Fibroblast of skin of right quadriceps (primary cell): ENCODE results near the gene LSS.
"Not testable (repeated sequence)": the region's sequence is repeated elsewhere in the genome, so short reads cannot be mapped to it uniquely, and the experiment has no call there.

Experiments
- DNase-seq: peaks from one replicate; pipeline ENCODE4 v3.0.0-alpha.2; 2013

Gene LSS

DNA sequence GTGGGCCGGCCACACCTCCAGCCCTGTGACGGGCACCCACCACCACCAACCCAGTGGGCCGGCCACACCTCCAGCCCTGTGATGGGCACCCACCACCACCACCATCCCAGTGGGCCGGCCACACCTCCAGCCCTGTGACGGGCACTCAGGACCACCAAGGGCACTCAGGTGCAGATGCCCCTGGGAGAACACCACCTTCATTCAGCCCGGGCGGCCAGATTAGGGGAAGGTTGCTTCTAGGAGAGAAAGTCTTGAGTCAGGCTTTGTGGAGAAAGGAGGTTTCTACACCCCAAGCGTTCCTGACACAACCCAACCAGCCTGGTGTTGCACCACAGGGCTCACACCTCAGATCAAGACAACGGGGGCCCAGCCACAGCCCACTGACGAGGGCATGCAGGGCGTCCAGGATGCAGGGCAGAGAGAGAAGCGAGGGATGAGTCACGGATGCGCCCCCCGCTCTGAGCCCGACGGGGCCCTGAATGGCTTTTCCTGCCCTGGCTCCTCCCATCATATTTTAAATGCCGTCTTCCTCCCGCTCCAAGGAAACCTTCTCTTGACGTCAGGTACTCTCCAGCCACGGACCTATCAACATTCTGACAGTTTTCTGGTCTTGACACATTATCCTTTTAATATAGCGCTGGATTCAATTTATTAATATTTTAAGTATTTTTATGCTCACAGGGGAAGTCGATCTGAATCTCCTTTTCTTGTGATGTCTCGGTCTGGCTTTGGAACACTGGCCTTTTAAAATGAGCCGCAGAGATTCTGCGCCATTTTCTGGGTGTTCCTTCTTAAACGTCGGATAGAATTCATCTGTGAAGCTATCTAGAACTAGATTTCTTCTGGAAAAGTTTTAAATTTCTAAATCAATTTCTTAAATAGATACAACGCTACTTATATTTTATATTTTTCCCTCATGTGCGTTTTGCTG is 43.7 kb downstream of the LSS start:
- DNase-seq, result peak; percentile 80

DNA sequence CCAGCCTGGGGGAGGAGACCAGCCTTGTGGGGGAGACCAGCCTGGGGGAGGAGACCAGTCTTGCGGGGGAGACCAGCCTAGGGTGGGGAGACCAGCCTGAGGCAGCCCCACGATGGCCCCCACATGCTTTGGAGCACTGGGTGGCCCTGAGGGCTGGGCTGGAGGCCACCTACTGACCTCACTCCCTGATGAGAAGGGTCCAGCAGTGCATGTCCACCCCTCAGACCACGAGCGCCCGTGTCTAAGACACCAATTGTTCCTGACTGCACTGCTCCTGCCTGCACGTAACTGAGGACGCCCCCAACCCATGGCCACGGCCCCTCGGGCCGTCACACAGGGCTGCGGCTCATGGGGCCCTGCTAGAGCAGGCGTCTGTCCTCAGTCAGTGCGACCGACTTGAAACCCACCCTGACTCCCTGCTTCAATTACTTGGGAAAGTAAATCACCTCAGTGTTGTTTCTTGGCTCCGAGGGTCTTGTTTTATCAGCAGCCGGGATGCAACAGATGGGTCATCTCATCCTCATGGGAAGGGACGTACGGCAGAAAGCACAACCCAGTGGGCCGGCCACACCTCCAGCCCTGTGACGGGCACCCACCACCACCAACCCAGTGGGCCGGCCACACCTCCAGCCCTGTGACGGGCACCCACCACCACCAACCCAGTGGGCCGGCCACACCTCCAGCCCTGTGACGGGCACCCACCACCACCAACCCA is 44.5 kb downstream of the LSS start, which contains the start of gene SPATC1L:
SPATC1L (minus strand) TSS at position 550 of the 715 bp plus-strand sequence. CDS start 1,643 bp downstream, outside the sequence.
- peak; percentile 73 for DNase-seq

DNA sequence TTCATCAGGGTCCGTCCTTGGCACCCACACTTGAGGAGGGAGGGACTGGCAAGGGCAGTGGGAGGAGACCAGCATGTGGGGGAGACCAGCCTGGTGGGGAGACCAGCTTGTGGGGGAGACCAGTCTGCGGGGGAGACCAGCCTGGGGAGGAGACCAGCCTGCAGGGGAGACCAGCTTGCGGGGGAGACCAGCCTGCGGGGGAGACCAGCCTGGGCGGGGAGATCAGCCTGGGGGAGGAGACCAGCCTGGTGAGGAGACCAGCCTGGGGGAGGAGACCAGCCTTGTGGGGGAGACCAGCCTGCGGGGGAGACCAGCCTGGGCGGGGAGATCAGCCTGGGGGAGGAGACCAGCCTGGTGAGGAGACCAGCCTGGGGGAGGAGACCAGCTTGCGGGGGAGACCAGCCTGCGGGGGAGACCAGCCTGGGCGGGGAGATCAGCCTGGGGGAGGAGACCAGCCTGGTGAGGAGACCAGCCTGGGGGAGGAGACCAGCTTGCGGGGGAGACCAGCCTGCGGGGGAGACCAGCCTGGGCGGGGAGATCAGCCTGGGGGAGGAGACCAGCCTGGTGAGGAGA is 45.2 kb downstream of the LSS start:
- DNase-seq, result not testable (repeated sequence)

DNA sequence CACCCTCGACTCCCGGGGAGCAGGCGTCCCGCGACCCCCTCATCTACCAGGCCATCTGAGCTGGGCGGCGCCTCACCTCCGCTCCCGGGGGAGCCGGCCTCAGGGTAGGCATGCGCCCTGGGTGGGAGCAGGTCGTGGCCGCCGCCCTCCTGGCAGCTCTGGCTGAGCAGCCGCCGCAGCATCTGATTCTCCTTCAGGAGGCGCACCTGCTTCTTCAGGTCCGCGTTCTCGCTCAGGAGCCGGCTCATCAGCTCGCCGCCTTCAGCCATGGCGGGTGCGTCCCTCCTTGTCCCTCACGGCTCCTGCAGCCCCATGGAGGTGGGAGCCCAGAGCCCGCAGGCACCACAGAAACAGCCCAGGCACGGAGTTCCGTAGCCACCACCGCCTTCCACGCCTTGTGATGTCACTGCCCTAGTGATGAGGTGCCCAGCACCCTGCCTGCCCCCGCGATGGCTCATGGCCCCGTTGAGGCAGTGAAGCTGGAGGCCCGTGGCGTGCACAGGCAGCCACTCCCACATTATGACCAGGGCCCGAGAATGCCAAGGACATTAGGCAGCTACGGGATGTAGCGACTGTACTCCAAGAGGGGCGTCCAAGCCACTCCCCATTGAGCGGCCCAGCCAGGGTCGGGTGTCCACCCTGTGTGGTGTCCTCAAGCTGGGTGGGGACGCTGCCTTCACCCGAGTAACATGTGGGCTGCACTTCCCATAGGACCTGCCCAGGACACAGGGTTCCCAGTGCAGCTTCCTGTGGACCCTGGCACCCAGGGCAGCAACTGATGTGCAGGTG is 45.8 kb downstream of the LSS start:
- no peak for DNase-seq

DNA sequence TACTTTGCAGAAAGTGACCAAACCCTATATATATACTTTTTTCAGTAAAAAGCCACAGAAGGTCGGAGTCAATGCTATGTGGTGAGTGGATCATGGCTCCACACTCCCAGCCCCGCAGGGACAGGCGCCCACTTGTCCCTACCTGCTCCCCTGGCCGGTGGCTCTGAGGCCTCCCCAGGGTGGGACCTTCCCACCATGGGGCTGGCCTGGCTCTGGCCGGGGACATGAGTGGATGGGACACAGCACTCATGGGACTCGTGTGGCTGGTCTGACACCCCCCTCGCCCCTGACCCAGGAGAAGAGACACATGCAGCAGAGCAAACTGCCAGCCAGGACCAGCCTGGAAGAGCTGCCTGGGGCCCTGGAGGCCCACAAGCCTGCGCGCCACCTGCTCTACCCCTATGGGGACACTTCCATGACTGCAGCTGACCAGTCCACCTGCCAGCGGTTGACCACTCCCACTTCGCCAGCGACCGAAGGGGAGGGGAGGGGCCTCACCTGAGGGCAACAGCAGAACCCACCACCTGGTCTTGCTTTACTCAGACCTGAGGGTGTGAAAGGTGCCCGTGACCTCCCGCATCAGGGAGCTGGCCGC is 46.5 kb downstream of the LSS start:
- DNase-seq, result no peak

DNA sequence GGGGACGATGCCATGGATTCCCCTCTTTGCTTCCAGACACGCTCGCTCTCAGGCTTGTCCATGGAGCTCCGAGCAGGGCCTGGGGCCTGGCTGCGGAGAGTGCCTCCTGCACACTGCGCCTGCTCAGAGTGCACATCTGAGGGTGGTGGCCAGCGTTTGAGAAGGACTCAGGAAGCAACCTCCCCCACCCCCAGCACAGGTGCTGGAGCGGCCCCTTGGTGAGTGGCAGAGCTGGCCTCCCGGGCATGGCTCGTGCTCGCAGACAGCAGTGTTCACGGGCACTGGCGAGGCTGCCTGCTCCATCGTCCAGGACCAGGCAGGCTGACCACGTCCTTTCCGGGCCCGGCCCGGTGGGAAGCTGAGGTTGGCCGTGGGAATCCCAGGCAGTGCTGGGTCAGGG is 47.1 kb downstream of the LSS start:
- DNase-seq, result no peak

DNA sequence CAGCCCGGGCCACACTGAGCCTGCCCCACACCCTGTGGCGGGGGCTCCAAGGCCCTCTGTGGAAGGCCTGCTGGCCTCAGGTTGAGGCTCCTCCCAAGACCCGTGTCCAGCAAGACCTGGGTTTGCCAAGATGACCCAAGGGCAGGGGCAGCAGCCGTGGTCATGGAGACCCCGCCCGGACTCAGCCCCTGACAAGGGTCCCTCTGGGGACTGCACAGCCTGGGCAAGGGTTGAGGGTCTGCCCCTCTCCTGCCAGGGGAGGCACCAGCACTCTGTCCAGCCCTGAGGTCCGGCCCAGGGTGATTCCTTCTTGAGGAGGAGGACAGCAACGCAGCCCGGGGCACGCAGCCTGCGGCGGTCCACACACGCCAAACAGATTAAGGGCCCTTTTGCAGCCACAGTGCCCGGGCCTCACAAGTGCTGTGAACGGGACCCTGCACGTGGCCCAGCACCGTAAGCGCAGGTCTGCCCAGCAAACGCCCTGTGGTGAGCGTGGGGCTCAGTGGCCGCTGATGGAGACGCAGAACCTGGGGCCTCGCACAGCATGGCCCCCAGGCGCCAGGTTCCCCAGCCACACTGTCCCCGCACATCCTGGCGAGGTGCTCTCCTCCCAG is 47.7 kb downstream of the LSS start:
- no peak for DNase-seq

DNA sequence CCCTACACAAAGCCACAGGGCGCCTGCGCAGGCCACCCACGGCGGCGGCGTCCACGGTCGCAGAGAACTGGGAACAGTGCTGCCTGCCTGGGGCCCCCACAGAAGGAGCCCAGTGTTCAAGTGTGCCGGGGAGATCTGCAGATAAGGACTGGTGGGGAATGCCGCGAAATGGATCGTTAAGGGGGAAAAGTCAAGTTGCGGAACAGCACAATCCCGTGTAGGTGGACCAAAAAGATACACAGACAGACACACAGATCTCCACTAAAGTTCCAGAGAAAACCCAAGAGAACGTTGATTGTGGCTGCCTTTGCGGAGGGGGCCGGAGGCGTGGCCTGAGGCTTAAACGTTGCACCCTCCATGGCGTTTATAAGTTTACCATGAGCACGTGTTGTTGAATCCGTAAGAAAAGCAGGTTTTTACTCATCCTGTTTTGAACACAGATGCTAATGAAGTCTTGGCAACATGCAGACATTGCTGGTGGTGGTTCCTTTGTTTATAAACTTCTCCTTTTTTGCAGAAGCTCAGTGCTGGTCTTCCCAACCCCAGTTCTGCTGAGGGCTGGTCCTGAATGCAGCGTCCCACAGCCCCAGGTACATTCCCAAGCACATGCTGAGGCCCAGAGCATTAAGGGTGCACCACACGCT is 48.4 kb downstream of the LSS start:
- no peak for DNase-seq

DNA sequence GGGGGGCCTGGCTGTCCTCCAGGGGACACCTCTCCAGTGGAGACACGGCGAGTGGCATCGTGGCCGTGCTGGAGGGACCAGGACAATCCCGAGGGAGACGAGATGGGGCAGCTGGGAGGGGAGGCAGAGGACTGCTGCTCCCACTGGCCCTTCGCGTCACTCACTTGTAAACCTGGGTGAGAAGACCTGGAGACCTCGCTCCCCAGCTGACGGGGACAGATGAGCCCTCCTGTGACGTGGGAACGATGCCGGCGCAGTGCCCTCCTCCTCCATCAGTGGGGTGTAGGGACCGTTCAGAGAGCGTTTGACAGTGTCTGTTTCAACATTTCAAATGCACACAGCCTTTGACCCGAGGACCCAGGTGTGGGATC is 48.9 kb downstream of the LSS start:
- DNase-seq, result no peak

DNA sequence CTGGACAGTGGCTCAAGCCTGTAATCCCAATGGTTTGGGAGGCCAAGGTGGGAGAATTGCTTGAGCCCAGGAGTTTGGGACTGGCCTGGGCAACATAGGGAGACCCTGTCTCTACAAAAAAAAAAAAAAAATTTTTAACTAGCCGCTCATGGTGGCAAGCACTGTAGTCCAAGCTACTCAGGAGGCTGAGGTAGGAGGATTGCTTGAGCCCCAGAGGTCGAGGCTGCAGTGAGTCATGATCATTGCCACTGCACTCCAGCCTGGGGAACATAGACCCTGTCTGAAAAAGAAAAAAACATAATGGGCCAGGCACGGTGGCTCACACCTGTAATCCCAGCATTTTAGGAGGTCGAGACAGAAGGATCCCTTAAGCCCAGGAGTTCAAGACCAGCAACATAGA is 49.6 kb downstream of the LSS start:
- DNase-seq, result no peak

DNA sequence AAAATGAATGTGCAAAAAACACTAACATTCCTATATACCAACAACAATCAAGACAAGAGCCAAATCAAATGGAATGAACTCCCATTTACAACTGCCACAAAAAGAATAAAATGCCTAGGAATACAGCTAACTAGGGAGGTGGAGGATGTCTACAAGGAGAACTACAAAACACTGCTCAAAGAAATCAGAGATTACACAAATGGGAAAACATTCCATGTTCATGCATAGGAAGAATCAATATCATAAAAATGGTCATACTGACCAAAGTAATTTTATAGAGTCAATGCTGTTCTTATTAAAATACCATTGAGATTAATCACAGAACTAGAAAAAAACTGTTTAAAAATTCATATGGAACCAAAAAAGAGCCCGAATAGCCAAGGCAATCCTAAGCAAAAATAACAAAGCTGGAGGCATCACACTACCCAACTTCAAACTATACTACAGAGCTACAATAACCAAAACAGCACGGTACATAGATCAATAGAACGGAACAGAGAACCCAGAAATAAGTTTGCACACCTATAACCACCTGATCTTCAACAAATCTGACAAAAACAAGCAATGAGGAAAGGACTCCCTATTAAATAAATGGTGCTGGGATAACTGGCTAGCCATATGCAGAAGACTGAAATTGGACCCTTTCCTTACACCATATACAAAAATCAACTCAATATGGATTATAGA is 52.0 kb downstream of the LSS start:
- DNase-seq, result not testable (repeated sequence)

DNA sequence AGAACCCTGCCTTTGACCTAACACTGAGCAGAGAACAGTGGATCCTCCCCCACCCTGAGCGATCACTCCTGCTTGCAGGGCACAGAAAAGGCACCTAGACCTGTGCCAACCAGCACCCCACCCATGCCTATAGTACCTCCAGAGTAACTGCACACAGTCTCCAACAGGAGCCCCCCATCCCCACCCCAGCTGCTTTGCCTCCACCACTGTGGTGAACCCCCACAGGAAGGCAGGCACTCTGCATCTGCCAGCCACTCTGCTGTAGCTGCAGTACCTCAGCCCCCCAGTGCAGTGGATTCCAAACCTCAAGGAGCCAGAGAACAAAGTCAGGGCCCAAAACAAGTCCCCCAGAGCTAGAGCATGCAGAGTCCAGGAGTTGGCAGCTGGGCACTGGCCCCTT is 55.0 kb downstream of the LSS start:
- DNase-seq, result no peak

DNA sequence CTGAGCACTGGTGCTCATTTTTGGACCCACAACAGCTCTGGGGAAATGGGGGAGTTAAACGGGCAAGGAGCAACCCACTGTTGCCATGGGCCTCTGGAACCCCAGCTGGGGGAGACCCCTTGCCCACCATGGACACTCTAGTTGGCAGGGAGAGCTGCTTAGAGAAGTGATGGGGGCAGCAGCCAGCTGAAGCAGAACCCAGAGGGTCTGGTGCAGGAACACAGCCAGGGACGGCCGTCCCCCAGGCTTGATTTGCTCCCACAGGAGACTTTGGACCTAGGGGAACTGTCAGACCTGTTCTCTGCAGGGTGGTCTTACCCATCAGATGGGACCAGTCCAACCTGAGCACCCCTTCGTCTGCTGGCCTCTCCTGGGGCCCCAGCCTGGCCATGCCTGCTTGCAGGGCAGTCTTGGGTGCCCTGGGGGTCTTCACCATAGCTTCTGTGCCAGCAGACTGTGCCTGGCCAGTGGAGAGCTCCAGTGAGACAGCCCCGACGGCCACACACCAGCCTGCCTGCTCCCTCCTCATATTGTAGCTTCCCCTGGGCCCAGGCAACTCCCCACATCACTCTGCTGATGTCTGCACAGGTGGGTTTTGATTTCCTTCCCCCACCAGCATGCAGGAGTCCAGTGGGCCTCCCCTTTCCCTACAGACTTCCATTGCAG is 55.6 kb downstream of the LSS start:
- no peak for DNase-seq

DNA sequence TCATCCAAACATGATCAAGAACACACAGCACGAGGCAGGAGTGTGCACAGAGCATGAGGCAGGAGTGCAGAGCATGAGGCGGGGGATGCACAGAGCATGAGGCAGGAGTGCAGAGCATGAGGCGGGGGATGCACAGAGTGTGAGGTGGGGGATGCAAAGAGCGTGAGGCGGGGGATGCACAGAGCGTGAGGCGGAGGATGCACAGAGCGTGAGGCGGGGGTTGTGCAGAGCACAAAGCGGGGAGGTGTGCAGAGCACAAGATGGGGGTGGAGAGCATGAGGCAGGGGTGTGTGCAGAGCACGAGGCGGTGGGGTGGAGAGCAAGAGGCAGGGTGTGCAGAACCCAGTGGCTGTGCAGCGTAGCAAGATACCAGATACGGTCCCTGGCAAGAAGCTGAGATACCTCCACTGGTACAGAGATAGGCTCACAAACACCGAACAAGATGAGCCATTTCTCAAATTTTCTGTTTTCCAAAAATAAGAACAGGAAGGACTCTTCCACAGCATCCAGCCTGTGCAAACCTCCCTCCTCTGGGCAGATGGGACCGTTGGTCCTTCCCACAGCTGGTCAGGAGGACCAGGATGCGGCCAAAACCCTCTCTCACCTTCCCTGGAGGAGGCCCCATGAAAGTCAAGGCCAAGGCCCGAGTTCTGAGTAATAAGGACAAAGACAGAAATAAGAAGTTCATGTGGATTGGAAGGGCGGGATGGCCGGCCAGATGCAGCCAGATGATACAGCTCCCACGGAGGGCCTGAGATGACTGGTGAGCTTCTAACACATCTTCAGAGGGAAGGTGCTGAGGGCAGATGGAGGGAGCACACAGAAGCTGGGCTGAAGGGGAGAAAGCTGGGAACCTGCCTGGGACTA is 56.3 kb downstream of the LSS start:
- no peak for DNase-seq

DNA sequence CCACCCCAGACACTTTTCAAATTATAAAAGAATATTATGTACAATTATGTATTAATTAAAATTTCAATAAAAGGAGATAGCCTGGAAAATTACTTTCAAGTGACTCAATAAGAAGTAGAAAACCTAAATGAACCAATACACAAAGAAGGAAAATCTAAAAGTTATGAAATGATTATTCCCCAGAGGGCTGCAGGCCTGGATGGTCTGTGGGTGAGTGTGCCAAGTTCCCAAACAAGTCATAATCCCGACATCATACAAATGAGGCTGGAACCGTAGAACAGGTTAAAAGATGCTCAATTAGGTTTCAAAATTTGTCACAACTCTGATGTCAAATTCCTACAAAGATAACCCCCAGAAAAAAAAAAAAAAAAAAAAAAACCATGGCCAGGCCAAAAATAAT is 57.0 kb downstream of the LSS start:
- no peak for DNase-seq

DNA sequence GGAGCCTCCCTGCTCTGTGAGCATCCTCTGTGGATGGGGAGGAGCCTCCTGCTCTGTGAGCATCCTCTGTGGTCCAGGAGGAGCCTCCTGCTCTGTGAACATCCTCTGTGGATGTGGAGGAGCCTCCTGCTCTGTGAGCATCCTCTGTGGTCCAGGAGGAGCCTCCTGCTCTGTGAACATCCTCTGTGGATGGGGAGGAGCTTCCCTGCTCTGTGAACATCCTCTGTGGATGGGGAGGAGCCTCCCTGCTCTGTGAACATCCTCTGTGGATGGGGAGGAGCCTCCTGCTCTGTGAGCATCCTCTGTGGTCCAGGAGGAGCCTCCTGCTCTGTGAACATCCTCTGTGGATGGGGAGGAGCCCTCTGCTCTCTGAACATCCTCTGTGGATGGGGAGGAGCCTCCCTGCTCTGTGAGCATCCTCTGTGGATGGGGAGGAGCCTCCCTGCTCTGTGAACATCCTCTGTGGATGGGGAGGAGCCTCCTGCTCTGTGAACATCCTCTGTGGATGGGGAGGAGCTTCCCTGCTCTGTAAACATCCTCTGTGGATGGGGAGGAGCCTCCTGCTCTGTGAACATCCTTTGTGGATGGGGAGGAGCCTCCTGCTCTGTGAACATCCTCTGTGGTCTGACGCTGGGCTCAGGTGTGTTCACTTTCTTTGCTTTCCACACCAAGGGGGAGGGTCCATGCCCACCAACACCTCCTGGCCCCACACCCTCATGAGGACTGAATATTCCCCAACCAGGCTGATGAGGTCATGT is 58.0 kb downstream of the LSS start:
- DNase-seq, result not testable (repeated sequence)

DNA sequence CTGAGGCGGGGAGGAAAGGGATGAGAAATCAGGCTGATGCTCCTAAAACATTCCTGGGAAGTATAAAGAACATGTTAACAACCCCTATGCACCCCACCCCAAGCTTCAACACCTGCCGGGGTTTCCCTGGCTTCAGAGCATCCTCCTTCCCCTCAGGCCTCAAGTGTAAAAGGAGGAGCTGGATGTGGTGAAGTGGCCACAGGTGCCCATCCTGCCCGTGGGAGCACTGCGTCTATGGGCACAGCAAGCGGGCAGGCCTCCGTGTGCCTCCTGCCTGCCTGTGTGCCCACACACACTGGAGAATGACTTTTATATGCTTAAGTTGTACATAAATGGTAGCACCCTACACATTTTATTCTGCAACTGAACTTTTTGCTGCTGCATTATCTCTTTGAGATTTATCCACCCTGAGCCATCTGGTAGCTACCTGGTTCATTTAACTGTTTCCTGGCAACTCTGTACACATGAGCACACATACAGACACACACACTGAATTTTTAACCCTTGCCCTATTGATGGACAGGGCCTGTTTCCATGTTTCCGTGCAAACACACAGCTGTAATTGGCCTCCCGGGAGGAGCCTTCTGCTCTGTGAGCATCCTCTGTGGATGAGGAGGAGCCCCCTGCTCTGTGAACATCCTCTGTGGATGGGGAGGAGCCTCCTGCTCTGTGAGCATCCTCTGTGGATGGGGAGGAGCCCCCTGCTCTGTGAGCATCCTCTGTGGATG is 59.8 kb downstream of the LSS start:
- no peak for DNase-seq

DNA sequence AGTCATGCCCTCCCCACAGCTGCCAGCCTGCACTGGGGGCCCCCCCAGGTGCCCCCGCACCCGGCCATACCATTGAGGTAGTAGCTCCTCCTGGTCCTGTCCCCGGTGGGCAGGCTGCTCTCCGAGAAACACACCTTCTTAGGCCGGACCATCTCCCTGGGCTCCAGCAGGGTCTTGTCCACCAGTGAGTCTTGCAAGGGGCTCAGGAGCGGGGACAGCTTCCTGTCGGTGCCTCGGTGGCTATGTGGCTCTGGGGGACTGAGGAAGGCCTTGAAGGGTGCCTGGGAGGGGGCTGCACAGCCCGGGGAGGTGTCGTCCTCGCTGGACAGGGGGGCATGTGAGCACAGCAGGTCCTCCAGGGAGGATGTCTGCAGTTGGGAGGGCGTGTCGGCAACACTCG is 60.3 kb downstream of the LSS start:
- DNase-seq, result no peak
